SIG-M5 treated with dmso at 0.1 percent for 504 hours (cell line): ENCODE results near the gene TTC39C.
"Not testable (repeated sequence)": the region's sequence is repeated elsewhere in the genome, so short reads cannot be mapped to it uniquely, and the experiment has no call there.

Experiments
- DNase-seq: peaks from one replicate; lab custom pipeline; 2025; ENCODE audit not compliant: unreplicated experiment; lab: John Stamatoyannopoulos, UW

TTC39C gene

DNA sequence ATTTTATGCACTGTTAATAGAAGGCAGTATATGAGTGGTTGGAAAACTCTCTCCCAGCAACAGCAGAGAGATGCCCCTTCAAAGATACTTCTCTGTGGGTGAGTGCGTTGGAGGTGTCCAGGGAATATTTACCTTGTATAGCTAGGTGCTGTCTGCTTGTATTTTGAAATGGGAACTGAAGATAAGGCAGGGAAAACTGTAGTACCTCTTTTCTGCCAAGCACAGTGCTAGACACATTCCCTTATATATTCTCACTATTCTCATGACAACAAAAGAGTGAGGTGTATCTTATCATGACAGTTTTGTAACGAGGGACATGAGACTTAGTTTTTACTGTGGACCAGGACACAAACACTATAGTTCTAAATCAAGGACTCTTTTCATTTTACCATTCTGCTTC, 2.1 kb downstream of the TTC39C start:
- DNase-seq: peak; percentile 34

DNA sequence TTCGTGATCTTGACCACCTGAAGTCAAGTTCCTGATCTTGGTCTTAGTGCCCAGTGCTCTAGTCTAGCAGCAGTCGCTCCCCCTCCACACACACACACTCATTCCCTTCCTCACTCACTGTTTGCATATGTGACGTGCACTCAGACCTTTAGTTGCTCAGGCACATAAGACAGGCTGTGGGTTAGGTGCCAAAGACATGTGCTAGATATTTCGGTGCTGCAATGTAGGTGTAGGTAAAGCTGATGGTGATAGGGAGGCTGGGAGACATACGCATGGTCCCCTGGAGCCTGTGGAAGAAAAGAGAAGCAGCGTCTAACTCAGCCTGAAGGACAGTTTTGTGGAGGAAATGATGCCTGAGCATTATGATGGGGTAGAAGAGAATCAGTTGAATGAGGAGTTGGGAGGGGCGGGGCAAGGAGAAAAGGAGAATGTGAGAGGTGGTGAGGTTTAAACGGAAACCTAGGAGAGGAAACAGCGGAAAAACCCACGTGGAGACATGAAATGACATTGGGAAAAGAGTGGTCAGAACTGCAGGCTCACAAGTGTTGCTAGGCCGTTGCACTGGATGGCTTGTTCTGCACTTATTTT, 3.8 kb downstream of the TTC39C start:
- DNase-seq: no peak

GRCh38 chr18:24019641-24020331, 5.2 kb downstream of the TTC39C start:
- DNase-seq: peak; percentile 53

- DNase-seq: no peak
These were observed 7.0 kb downstream of the TTC39C start for GRCh38 chr18:24021505-24021904.

GRCh38 chr18:24022161-24022560, 7.6 kb downstream of the TTC39C start:
- DNase-seq: no peak

GRCh38 chr18:24023185-24023814, 8.7 kb downstream of the TTC39C start:
- DNase-seq: no peak

DNA sequence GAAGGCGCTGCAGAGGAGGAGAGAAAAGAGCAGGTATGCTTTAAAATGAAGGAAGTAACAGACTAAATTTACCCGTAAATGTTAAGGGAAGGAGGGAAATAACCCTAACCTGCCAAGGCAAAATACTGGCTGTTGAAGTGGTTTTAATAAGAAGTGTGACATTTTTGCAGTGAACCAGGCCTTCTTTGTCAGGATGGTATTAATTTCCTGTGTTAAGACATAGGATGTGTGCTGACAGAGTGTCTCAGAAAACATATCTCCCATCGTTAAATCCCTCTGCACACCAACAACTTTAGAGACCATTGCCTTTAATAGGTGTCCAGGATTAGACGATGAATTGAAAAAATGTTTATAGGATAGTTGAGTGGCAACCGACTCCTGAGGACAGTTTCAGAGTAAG, 9.9 kb downstream of the TTC39C start:
- DNase-seq: no peak

GRCh38 chr18:24026457-24026856, 11.9 kb downstream of the TTC39C start:
- DNase-seq: no peak

DNA sequence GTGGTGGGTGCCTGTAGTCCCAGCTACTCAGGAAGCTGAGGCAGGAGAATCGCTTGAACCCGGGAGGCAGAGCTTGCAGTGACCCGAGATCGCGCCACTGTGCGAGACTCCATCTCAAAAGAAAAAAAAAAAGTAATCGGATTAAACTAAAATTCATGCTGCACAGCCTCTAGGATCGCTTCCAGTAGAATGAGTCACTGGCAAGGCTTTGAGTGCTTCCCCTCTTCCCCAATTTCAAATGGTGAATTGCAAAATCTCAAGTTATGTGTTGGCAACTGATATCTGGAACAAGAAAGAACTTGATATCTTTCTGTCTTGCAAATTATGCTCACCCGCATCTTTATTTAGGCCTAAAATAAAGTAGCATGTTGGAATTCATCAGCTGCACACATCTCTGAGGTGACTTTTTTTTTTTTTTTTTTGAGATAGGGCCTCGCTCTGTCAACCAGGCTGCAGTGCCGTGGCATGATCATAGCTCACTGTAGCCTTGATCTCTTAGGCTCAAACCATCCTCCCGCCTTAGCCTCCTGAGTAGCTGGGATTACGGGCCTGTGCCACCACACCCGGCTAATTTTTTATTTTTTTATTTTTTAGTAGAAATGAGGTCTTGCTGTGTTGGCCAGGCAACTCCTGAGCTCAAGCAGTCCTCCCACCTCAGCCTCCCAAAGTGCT, 12.7 kb downstream of the TTC39C start:
- peak; percentile 92 for DNase-seq

- not testable (repeated sequence) for DNase-seq
These were observed 14.4 kb downstream of the TTC39C start for GRCh38 chr18:24028946-24029345.

- no peak for DNase-seq
These were observed 16.8 kb downstream of the TTC39C start for GRCh38 chr18:24031318-24031717.

DNA sequence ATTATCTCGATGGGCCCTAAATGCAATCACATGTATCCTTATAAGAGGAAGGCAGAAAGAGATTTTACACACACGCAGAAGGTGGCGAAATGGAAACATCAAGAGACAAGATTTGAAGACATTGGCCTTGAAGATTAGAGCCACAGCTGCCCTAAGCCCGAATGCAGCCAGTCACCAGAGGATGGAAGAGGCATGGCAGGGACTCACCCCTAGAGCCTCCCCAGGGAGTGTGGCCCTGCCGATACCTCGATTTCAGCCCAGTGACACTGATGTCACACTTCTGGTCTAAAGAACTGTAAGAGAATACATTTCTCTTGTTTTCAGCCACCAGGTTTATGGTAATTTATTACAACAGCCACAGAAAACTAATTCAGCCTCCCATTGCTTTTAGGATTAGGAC, 17.4 kb downstream of the TTC39C start:
- DNase-seq: no peak

GRCh38 chr18:24033641-24034412, 19.3 kb downstream of the TTC39C start:
- no peak for DNase-seq

- no peak for DNase-seq
These were observed 20.8 kb downstream of the TTC39C start for GRCh38 chr18:24035316-24035715.

GRCh38 chr18:24039671-24040070, 25.1 kb downstream of the TTC39C start:
- no peak for DNase-seq

DNA sequence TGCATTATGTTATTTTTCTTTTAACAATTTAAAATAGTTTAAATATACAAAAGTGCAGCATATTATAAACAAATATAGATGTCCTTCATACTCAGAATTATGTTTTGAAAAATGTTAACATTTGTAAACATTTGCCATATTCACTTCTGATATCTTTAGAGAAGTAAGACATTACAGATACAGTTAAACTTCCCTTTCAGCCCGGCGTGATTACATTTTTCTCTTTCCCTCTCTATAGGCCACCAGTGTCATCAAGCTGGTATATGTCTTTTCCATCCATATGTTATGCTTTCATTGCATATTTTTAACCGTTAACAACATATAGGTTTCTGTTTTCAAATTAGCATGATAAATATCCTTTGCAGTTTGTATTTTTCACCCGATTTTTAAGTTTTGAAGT, 27.1 kb downstream of the TTC39C start:
- DNase-seq: no peak

DNA sequence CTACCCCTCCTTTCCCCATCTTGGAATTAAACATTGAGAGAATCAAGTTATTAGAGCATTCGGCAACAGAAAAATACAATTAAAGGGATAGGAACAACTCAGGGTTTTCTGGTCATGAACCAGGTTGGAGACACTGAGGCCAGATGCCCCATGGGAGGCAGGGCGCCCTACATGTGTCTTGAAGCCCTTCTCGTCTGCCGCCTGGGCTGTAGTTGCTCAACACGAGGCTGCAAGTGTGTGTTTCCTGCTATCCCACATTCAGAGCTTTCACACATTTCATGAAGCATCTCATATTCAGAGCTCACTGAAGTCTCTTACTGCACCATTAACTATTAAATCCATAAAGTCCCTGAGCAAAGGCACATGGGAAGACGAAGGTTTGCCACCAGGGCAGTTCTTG, 28.8 kb downstream of the TTC39C start:
- no peak for DNase-seq

- DNase-seq: no peak
These were observed 33.7 kb downstream of the TTC39C start for GRCh38 chr18:24048261-24048660.

DNA sequence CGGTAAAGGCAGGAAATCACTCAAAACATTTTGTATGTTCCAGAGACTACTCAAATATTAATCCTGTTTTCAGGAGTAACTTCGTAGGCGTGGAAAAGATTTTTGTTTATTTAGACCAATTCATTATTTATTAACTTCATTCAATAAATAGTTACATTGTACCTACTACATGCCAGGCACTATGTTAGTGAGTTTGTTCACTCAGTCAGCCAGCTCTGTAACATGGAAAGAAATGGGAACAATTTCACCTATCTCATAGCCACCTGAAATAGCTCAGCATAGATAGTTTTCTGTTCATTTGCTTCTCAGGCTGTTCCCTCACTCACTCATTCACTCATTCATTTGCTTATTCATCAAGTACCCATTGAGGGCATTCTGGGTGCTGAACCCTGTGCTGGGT, 34.6 kb downstream of the TTC39C start:
- DNase-seq: no peak

GRCh38 chr18:24051031-24051947, 36.7 kb downstream of the TTC39C start:
- no peak for DNase-seq
